ENCODE results near the gene CRYM.

GRCh38 chr16:21284414-21284813, 6.3 kb upstream of the CRYM start:
- TF ChIP-seq, protein P1, sequence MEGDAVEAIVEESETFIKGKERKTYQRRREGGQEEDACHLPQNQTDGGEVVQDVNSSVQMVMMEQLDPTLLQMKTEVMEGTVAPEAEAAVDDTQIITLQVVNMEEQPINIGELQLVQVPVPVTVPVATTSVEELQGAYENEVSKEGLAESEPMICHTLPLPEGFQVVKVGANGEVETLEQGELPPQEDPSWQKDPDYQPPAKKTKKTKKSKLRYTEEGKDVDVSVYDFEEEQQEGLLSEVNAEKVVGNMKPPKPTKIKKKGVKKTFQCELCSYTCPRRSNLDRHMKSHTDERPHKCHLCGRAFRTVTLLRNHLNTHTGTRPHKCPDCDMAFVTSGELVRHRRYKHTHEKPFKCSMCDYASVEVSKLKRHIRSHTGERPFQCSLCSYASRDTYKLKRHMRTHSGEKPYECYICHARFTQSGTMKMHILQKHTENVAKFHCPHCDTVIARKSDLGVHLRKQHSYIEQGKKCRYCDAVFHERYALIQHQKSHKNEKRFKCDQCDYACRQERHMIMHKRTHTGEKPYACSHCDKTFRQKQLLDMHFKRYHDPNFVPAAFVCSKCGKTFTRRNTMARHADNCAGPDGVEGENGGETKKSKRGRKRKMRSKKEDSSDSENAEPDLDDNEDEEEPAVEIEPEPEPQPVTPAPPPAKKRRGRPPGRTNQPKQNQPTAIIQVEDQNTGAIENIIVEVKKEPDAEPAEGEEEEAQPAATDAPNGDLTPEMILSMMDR (IDR thresholded peaks at IDR 0.05) = no peak
- TF ChIP-seq POLR2A (IDR thresholded peaks at IDR 0.05) = no peak
